ENCODE data around the gene VAC14. TPM values are rescaled to one million over a fixed set of nuclear protein-coding genes. Genes with fewer than 3 reads are reported as not detected.

Gene VAC14
- total RNA-seq, 4 donors from 2014 or later = 18.6 to 32.2 (median 25.9) TPM

DNA sequence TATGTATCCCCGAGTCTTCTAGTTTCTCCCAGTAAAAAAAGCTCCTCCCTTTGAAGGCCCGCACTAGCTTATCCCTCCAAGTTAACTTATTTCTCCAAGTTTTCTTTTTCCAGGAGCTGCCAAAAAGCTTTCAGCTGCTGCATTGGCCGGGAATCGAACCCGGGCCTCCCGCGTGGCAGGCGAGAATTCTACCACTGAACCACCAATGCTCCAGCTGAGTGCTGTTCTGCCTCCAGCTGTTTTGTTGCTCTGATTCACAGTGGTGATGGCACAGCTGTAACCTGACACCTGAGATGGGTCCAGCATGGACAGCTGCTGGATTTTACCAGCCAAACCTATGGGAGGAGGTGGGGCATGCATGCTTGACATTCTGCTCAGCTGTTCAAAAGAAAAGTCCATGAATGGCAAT lies 22.1 kb downstream of the VAC14 start:
- WGBS, 2 donors = 20 to 35% methylated on average over 8 of the region's 8 CpGs
- H3K27ac ChIP-seq = peak overlapping the region in 1 of 4 donors; percentile 21
- H3K27me3 ChIP-seq = no peaks in the 10 kb centered on the region
- peaks cover 0 to 12% (median 0%) of the 10 kb centered on the region in 3 donors for H3K4me1 ChIP-seq
- H3K4me3 ChIP-seq = no peak overlapping the region
- H3K9me3 ChIP-seq = no peaks in the 10 kb centered on the region
- TF ChIP-seq POLR2A (IDR thresholded peaks at IDR 0.05) = no peak
- TF ChIP-seq, protein P1, sequence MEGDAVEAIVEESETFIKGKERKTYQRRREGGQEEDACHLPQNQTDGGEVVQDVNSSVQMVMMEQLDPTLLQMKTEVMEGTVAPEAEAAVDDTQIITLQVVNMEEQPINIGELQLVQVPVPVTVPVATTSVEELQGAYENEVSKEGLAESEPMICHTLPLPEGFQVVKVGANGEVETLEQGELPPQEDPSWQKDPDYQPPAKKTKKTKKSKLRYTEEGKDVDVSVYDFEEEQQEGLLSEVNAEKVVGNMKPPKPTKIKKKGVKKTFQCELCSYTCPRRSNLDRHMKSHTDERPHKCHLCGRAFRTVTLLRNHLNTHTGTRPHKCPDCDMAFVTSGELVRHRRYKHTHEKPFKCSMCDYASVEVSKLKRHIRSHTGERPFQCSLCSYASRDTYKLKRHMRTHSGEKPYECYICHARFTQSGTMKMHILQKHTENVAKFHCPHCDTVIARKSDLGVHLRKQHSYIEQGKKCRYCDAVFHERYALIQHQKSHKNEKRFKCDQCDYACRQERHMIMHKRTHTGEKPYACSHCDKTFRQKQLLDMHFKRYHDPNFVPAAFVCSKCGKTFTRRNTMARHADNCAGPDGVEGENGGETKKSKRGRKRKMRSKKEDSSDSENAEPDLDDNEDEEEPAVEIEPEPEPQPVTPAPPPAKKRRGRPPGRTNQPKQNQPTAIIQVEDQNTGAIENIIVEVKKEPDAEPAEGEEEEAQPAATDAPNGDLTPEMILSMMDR (IDR thresholded peaks at IDR 0.05) = no peak
- no peak for DNase-seq
- peaks cover 29 to 90% (median 39%) of the 10 kb centered on the region in 3 donors for H3K36me3 ChIP-seq
- intact Hi-C loops (cut with DNase I) = no loop called here

- H3K9me3 ChIP-seq = no peaks in the 10 kb centered on the region
- DNase-seq = no peak
- peaks cover 0 to 12% (median 0%) of the 10 kb centered on the region in 3 donors for H3K4me1 ChIP-seq
- intact Hi-C loops (cut with DNase I) = no loop called here
- TF ChIP-seq POLR2A (IDR thresholded peaks at IDR 0.05) = no peak
- TF ChIP-seq, protein P1 (IDR thresholded peaks at IDR 0.05) = no peak
- no peak overlapping the region for H3K27ac ChIP-seq
- no peaks in the 10 kb centered on the region for H3K27me3 ChIP-seq
- 88 to 91% methylated on average over 8 of the region's 8 CpGs for WGBS, 2 donors
- H3K4me3 ChIP-seq = no peak overlapping the region
- H3K36me3 ChIP-seq = peaks cover 25 to 90% (median 30%) of the 10 kb centered on the region in 3 donors
Observed at GRCh38 chr16:70777973-70778406, 23.0 kb downstream of the VAC14 start.

DNA sequence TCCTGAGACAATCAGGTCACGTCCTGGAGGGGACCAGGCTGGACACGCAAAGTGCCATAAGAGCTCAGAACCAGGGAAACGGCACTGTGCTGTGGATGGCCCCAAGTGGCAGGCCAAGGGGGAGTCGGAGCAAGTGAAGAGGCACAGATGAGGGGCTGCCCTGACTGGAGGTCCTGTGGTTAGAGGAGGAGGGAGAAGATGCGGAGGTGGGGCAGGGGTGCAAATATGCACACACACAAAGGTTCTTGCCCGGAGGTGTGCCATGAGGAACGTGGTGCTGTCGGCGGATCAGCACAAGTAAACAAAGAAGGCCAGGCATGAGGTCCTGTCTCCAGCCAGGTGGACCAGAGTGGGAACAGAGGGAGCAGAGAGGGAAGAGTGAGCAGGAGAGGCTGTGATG lies 23.5 kb downstream of the VAC14 start:
- H3K27ac ChIP-seq = no peak overlapping the region
- H3K27me3 ChIP-seq = no peaks in the 10 kb centered on the region
- H3K4me1 ChIP-seq = peaks cover 0 to 12% (median 0%) of the 10 kb centered on the region in 3 donors
- WGBS, 2 donors = 88 to 94% methylated on average over 9 of the region's 9 CpGs
- intact Hi-C loops (cut with DNase I) = no loop called here
- H3K9me3 ChIP-seq = no peaks in the 10 kb centered on the region
- TF ChIP-seq POLR2A (IDR thresholded peaks at IDR 0.05) = no peak
- TF ChIP-seq, protein P1 (IDR thresholded peaks at IDR 0.05) = no peak
- H3K4me3 ChIP-seq = no peak overlapping the region
- H3K36me3 ChIP-seq = peaks cover 21 to 90% (median 25%) of the 10 kb centered on the region in 3 donors
- DNase-seq = no peak

DNA sequence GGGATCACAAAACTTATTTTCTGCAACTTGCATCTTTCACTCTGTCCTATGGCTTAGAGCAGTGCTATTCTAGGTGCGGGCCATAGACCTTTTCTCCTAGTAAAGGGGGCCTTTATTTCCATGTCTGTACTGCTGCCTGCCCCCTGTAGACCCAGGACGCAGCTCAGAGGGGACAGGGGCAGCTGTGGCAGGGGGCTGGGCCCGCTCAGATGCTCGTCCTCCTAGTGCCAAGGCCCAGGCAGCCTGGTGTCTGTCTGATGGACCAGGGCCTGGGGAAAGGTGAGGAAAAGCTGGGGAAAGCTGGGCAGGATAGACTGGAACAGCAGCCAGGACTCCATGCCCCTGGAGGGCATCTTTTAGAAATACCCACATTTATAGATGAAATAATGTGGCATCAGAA lies 25.6 kb downstream of the VAC14 start:
- intact Hi-C loops (cut with DNase I) = no loop called here
- WGBS, 2 donors = 87 to 100% methylated on average over 1 to 4 of the region's 4 CpGs

DNA sequence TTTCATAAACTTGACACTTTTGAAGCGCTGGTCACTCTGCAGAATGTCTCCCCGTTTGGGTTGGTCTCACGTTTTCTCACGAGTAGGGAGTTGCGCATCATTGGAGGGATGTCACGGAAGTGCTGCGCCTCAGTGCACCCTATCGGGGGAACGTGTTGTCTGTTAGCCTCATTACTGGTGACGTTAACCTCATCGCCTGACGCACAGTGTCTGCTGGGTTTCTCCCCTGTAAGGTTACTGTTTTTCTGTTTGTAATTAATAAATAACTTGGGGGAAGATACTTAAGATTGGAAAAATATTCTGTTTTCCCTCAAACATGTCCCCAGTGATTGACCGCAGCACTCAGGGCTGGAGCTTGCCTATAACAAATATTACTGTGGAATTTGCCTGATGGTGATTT lies 26.7 kb downstream of the VAC14 start:
- peaks cover 0 to 81% (median 7%) of the 10 kb centered on the region in 3 donors for H3K36me3 ChIP-seq
- H3K4me3 ChIP-seq = no peak overlapping the region
- H3K4me1 ChIP-seq = peaks cover 4 to 30% (median 5%) of the 10 kb centered on the region in 3 donors
- H3K27me3 ChIP-seq = no peaks in the 10 kb centered on the region
- TF ChIP-seq, protein P1 (IDR thresholded peaks at IDR 0.05) = no peak
- TF ChIP-seq POLR2A (IDR thresholded peaks at IDR 0.05) = no peak
- DNase-seq = no peak
- intact Hi-C loops (cut with DNase I) = loop anchor here (5.0 kb wide), 1 partner anchor 97 kb away; no protein-coding TSS in a partner anchor
- no peak overlapping the region for H3K27ac ChIP-seq
- no peaks in the 10 kb centered on the region for H3K9me3 ChIP-seq
- WGBS, 2 donors = 90 to 91% methylated on average over 13 of the region's 13 CpGs

More for the DNA sequence above, 25.6 kb downstream of the VAC14 start:
- Histone ChIP-seq H3K27me3 (no peaks in the 10 kb centered on the region), H3K27ac (no peak overlapping the region), H3K4me3 (no peak overlapping the region), H3K9me3 (no peaks in the 10 kb centered on the region), H3K36me3 (peaks cover 4 to 90% (median 10%) of the 10 kb centered on the region in 3 donors), H3K4me1 (peaks cover 0 to 21% (median 0%) of the 10 kb centered on the region in 3 donors)
- no peak for DNase-seq
- TF ChIP-seq, protein P1 (IDR thresholded peaks at IDR 0.05) = no peak
- TF ChIP-seq POLR2A (IDR thresholded peaks at IDR 0.05) = no peak

Measured in esophagus squamous epithelium (tissue), 5 donors.